GM20000 (cell line): ENCODE measurements around the gene PEX26.

Experiments used
- DNase-seq: peaks from one replicate; pipeline ENCODE4 v3.0.0; 2012; ENCODE audit warnings: low spot score
- CTCF ChIP-seq: IDR thresholded peaks from 2 replicates; pipeline ENCODE4 v1.5.1; 2012; ENCODE audit warnings: mild to moderate bottlenecking, control low read depth; ENCODE audit errors: extremely low read depth, missing control alignments

Gene PEX26

GRCh38 chr22:18087350-18087855 is 9.6 kb downstream of the PEX26 start:
- no peak for DNase-seq
- no peak for TF ChIP-seq CTCF

GRCh38 chr22:18088825-18089568 is 11.2 kb downstream of the PEX26 start:
- no peak for DNase-seq
- no peak for TF ChIP-seq CTCF

GRCh38 chr22:18090286-18090685 is 12.5 kb downstream of the PEX26 start:
- TF ChIP-seq CTCF = no peak
- DNase-seq = no peak

GRCh38 chr22:18091478-18091877 is 13.7 kb downstream of the PEX26 start:
- no peak for DNase-seq
- TF ChIP-seq CTCF = no peak

DNA sequence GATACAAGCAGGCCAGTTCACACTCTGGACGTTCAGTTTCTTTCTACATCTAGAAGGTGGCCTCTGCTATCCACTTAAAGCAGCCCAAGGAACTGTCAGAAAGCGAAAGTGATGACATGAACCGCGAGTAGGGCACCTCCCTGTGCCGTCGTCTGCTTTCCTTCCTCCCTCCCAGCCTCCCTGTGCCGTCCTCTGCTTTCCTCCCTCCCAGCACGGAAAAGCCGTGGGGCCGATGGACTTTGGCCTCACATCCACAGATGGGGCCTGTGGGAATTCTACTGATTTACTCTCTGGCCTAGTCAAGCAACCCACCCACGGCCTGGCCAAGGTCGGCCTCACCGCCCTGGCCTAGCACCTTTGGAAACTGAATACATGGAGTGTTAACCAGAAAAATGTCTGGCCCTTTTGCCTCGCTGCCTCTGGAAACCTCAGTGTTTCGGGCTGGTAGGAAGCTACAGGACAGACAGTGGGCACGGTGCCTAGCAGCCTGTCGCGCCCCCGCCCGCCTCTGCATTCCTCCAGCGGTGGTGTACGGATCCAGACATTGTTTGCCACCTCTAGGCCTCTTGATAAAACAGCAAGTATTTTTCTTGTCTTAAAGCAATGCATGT is 14.2 kb downstream of the PEX26 start:
- no peak for TF ChIP-seq CTCF
- no peak for DNase-seq

- no peak for TF ChIP-seq CTCF
- DNase-seq = no peak
Measured at GRCh38 chr22:18093661-18094060, 15.9 kb downstream of the PEX26 start.

- TF ChIP-seq CTCF = no peak
- DNase-seq = no peak
Measured at GRCh38 chr22:18095101-18095805, 17.5 kb downstream of the PEX26 start.
